Right hindlimb (tissue), 1 donor: ENCODE data around the gene RTKN.
A peak's percentile ranks its signal among the peaks of the same experiment; 100 is the strongest.
"Not testable (repeated sequence)": the region's sequence is repeated elsewhere in the genome, so short reads cannot be mapped to it uniquely, and the experiment has no call there.

Experiments used
- DNase-seq: peaks from one replicate; pipeline ENCODE4 v3.0.0-alpha.2; 2018

RTKN gene

GRCh38 chr2:74436848-74437695 is 4.7 kb downstream of the RTKN start:
- DNase-seq: peak; percentile 17

- peak; percentile 18 for DNase-seq
Observed at GRCh38 chr2:74436111-74436805, 5.5 kb downstream of the RTKN start.

GRCh38 chr2:74430502-74430901 is 11.2 kb downstream of the RTKN start:
- DNase-seq: no peak

GRCh38 chr2:74429487-74430451 is 12.0 kb downstream of the RTKN start:
- DNase-seq: no peak

GRCh38 chr2:74428675-74429074 is 13.1 kb downstream of the RTKN start:
- no peak for DNase-seq

- DNase-seq: no peak
Observed at GRCh38 chr2:74427551-74427950, 14.2 kb downstream of the RTKN start.

- no peak for DNase-seq
Observed at GRCh38 chr2:74426181-74426758, 15.5 kb downstream of the RTKN start.

- no peak for DNase-seq
Observed at GRCh38 chr2:74425523-74425922, 16.2 kb downstream of the RTKN start.

GRCh38 chr2:74424995-74425406 is 16.7 kb downstream of the RTKN start:
- DNase-seq: no peak

- DNase-seq: no peak
Observed at GRCh38 chr2:74424139-74424992, 17.4 kb downstream of the RTKN start.

- no peak for DNase-seq
Observed at GRCh38 chr2:74423231-74424095, 18.3 kb downstream of the RTKN start.

- peak; percentile 92 for DNase-seq
Observed at GRCh38 chr2:74421221-74421870, 20.4 kb downstream of the RTKN start, which contains the start of the genes C2orf81 and WDR54. C2orf81 (minus strand) TSS chr2:74421619; CDS start chr2:74421560, 59 bp downstream. WDR54 (plus strand) TSS chr2:74421730; CDS start chr2:74422154, 424 bp downstream.

- DNase-seq: not testable (repeated sequence)
Observed at GRCh38 chr2:74420443-74421103, 21.2 kb downstream of the RTKN start.

- DNase-seq: no peak
Observed at GRCh38 chr2:74420006-74420405, 21.7 kb downstream of the RTKN start.

- DNase-seq: no peak
Observed at GRCh38 chr2:74419345-74419744, 22.4 kb downstream of the RTKN start.

- no peak for DNase-seq
Observed at GRCh38 chr2:74418312-74418711, 23.4 kb downstream of the RTKN start.

GRCh38 chr2:74417763-74418162 is 24.0 kb downstream of the RTKN start:
- no peak for DNase-seq

GRCh38 chr2:74417197-74417596 is 24.5 kb downstream of the RTKN start:
- no peak for DNase-seq

- no peak for DNase-seq
Observed at GRCh38 chr2:74416778-74417177, 25.0 kb downstream of the RTKN start.
